NT2/D1 (cell line): ENCODE measurements around the gene APLNR.
"Not testable (repeated sequence)": the region's sequence is repeated elsewhere in the genome, so short reads cannot be mapped to it uniquely, and the experiment has no call there.

Experiments
- SUZ12 ChIP-seq: IDR thresholded peaks from 2 replicates; pipeline ENCODE4 v1.6.1; 2011; ENCODE audit not compliant: insufficient read length, insufficient read depth; ENCODE audit errors: extremely low read depth
- YY1 ChIP-seq: IDR thresholded peaks from 2 replicates; pipeline ENCODE4 v1.6.1; 2011; ENCODE audit not compliant: insufficient read length, insufficient read depth
- ZNF274 ChIP-seq: IDR thresholded peaks from 2 replicates; pipeline ENCODE4 v1.6.1; 2011; ENCODE audit warnings: mild to moderate bottlenecking, low read depth, low read length

DNA sequence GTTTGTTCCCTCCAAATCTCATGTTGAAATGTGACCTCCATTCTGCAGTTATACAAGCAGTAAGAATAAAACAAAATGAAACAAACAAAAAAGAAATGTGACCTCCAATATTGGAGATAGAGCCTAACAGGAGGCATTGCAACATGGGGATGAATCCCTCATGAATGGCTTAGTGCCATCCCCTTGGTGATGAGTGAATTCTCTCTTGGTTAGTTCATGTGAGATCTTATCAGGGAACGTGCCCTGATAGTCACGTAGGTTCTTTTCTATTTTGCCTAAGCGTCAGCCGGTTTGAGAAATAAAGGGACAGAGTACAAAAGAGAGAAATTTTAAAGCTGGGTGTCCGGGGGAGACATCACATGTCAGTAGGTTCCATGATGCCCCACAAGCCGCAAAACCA, 44.5 kb upstream of the APLNR start:
- not testable (repeated sequence) for TF ChIP-seq YY1, ZNF274, SUZ12
